Cardiac ventricle fibroblast (primary cell): Measurements from ENCODE around the gene XRN1. TPM values are rescaled to one million over a fixed set of nuclear protein-coding genes. Genes with fewer than 3 reads are reported as not detected.

ENCODE experiments used
- total RNA-seq: library from RNA; depleted of rRNA; stranded (reverse); fragments of >200 nt; gene quantifications from 2 replicates; pipeline ENCODE4 v1.2.3, GENCODE V29; 2015

XRN1 gene
- total RNA-seq, result 14.5 and 21.7 TPM in 2 replicates

DNA sequence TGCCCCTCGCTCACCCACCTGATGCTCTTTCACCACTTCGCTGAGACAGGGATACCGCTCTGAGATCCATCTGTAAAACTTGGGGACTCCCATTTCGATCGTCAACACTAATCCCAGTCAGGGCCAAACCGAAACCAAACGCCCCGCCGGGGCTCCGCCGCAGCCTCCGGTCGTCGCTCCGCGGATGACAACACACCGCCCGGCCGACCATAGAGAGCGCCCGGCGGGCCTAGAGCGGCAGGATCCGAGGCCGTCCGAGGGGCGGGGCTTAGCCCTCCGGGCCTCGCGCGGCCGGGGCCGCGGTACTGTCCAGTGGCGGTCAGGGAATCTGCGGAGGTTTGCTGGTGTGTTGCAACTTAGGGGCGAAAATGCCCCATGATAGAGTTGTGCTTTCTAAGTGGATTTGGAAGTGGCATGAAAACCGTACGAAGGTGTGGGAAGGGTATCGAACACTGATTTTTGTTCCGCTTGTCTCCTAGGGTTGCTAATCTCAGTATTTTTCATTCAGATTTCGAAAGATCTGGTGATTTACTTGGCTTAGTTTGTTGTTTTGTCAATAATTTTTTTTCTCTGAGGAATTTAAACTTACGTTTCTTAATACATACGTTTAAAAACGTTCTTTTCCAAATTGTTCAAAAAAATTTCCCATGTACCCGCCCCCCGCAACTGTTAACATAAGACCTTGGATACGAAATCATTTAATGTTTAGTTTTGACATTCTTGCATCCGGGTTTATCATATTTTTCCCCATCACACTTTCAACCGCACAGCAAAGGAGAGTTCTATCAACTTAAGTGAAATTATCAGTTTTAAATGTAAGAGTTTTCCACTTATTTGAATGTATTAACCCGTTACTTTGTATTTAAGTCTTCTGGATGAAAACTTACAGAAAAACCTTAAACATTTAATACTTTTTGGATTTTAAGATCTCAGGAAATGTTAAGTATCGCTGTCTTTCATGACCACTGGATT, at the start of gene XRN1:
TSS of gene XRN1 (minus strand) at position 186 of the 972 bp plus-strand sequence. CDS start at position 93, 93 bp downstream.

Other genes starting within 250 kb of the XRN1 start
- 9.7 and 16.7 TPM in 2 replicates for gene GK5, start 222.5 kb downstream of the XRN1 start, total RNA-seq
- 16.8 and 17.8 TPM in 2 replicates for gene ATR, start 130.7 kb upstream of the XRN1 start, total RNA-seq
- gene PLS1, start 148.4 kb upstream of the XRN1 start, total RNA-seq, result not detected in 2 replicates